HEK293T (cell line): ENCODE data around the gene EDNRB.

ENCODE experiments used
- FOXM1 ChIP-seq: fragments of 450-650 bp; IDR thresholded peaks from 2 replicates; pipeline ENCODE4 v1.6.1; 2017; ENCODE audit warnings: mild to moderate bottlenecking, borderline replicate concordance
- HDGF ChIP-seq: fragments of 450-650 bp; IDR thresholded peaks from 2 replicates; pipeline ENCODE4 v1.6.1; 2017; ENCODE audit warnings: antibody characterized with exemption, borderline replicate concordance
- LEF1 ChIP-seq: fragments of 450-650 bp; IDR thresholded peaks from 2 replicates; pipeline ENCODE4 v1.6.1; 2017; ENCODE audit warnings: mild to moderate bottlenecking, borderline replicate concordance
- TARDBP ChIP-seq: fragments of 450-650 bp; IDR thresholded peaks from 2 replicates; pipeline ENCODE4 v1.6.1; 2016

DNA sequence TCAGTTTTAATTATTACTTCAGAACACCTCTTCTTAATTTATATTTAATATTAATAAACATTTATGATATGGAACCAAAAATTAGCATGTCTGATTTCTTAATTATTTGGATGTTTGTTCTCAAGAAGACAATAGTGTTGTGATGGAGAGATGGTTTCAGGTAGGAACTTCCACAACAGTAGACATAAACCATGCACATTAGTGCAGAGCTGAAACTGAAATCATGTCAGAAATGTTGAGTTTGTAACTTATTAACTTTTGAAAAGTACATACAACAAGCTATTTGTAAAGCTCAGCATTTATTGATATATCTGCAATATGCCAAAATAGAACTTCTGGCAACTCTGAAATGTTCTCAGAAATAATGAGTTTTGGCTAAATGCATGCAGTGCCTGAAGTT is 11.8 kb upstream of the EDNRB start:
- no peak for TF ChIP-seq FOXM1
- TF ChIP-seq HDGF, result no peak
- no peak for TF ChIP-seq LEF1
- TF ChIP-seq TARDBP, result no peak
